Activated gamma-delta T cell (primary cell): ENCODE data around the gene OR5B21.

ENCODE experiments used
- DNase-seq: peaks from one replicate; lab custom pipeline; 2025; lab: John Stamatoyannopoulos, UW

Gene OR5B21

DNA sequence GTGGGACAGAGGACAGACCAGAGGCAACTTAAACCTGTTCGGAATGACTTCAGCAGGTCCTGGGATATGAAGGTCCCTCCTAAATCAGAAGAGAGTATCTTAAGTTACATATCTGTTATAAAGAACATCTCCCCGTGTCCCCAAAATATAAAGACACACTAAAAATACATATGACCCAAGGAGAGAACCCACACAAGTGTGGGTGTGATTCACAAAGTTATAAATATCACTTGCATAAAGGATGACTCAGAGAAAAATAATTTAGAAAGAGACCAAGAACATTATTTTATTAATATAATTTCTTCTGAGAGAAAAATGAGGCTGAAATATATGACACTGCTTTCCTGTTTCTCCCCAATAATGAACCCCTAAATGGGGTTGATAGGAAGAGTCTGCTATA lies 14.2 kb downstream of the OR5B21 start:
- no peak for DNase-seq

- DNase-seq: no peak
Observed at GRCh38 chr11:58490827-58491226, 17.1 kb downstream of the OR5B21 start.

- DNase-seq: no peak
Observed at GRCh38 chr11:58487170-58487569, 20.7 kb downstream of the OR5B21 start.

- no peak for DNase-seq
Observed at GRCh38 chr11:58485961-58486360, 21.9 kb downstream of the OR5B21 start.

GRCh38 chr11:58471892-58472291 lies 36.0 kb downstream of the OR5B21 start:
- no peak for DNase-seq

DNA sequence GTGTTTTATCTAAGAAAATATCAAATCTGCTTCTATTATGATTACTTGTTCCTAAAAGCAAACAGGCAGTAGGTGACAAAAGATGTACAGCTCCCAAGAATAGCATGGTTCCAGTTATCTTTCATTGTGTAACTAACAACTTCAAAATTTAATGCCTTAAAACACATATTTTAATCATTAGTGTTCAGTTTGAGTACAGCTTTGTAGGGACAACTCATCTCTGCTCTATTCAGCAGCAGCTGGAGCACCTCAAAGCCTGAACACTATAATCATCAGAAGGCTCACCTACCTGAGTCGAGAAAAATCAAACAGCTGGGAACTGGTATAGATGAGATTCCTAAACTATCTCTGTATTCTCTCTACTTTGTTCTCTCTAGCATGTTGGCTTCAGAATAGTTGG lies 41.6 kb downstream of the OR5B21 start:
- no peak for DNase-seq

GRCh38 chr11:58465690-58466089 lies 42.2 kb downstream of the OR5B21 start:
- DNase-seq: no peak
